Ammon's horn (tissue), 1 donor: ENCODE measurements around the gene PARN.
"Not testable (repeated sequence)": the region's sequence is repeated elsewhere in the genome, so short reads cannot be mapped to it uniquely, and the experiment has no call there.

Source experiments
- DNase-seq: peaks from one replicate; pipeline ENCODE4 v3.0.0-alpha.2; 2016; ENCODE audit warnings: low spot score

PARN gene

DNA sequence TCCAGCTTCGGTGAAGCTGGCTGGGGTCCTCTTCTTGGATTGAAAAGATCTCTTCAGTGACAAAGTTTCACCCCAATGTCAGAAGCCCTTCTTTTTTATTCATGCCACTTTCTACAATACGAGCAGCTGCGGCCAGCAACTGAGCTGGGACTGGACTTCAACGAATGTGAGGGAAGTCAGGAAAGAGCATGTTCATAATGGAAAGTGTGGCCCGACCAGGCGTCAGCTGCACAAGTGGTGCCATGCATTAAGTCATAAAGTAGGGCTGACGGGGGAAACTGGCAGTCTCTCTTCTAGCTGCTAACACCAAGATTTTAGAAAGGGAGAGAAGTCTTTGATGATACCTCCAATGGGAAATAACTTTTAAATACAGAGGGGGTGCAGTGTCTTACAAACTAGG, 192.6 kb downstream of the PARN start:
- DNase-seq: no peak

DNA sequence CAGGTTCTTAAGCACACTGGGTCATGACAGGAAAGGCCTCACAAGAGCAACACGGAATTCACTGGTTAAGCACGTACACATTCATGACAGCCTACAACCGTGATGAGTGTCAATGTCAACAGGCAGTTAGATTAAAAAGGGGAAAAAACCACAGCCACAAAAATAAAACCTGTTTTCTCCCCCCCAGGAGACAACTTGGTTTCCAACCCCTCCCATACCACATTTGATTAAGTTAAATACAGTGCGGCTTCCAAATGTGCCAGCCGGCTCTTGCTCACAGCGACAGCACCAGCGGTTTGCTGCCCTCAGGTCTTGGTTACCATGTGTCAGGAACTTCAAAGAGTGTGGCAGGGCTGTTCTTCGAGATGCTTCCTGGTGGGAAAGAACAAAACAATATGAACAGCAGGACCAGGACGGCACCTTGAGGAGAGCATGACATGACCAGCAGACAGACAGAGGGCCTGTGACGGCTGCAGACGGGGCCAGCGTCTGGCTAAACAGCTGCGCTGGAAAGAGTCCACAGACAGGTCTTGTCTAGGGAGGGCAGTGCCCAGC, 193.6 kb downstream of the PARN start:
- DNase-seq: no peak

- DNase-seq: no peak
Measured at GRCh38 chr16:14434860-14435259, 195.2 kb downstream of the PARN start.

- not testable (repeated sequence) for DNase-seq
Measured at GRCh38 chr16:14428971-14429637, 201.0 kb downstream of the PARN start.

GRCh38 chr16:14428043-14428442, 202.0 kb downstream of the PARN start:
- DNase-seq: no peak

DNA sequence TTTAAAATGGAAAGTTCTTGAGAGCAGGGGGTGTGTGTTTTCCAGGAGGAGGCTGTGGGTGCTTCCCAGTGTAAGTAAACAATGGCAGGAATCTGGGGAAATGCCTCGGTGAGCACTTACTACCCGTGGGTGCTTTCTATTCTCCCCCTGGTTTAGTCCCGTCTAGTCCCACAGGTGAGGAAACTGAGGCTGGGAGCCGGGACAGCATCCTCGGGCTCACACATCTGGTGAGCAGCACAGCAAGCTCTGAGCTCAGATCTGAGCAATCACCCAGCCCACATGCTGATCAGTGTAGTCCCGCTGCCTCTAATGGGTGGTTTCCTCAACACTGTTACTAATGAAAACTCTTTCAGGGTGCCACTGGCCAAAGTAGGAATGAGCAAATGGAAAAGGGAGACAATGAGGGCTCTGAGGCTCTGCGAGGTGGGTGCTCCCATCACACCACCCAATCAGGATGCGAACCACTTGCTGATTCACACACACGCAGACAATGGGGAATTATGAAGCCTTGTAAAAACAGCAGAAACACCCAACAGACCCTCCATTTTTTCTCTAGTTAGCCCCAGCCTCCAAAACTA, 202.6 kb downstream of the PARN start:
- DNase-seq: peak; percentile 81

DNA sequence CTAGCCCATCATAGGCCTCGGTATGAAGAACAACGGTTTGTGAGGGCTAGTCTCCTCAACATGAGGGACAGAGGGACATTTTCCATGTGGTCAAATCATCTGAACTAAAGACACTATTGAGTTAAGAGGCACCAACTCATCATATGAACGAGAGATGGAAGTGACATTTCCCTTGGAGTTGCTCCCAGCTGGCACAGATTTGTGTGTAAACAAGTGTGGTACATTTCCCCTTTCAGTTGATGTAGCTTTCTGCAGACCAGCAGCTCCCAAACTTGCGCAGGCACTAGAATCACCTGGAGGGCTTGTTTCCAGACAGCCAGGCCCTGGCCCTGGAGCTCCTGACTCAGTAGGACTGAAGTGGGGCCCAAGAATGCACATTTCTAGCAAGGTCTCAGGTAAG, 205.5 kb downstream of the PARN start:
- no peak for DNase-seq

DNA sequence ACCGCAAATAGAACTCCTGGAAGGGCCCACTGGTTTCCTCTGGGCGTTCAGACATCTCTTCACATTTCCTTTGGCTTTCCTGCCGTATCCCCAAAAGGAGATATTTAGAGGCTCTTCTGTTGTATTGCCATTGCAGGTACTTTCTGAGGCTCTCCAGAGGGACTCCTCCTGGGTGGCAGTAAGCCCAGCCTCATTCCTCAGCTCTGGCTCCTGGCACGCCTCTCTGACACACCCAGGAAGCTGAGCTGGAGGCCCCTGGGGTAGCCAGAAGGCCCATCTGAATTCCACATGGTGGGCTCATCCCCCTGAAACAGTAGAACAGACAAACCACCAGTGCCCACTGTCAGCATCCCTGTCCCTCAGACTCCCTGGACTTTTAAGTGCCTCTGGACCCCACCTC, 206.7 kb downstream of the PARN start:
- no peak for DNase-seq

DNA sequence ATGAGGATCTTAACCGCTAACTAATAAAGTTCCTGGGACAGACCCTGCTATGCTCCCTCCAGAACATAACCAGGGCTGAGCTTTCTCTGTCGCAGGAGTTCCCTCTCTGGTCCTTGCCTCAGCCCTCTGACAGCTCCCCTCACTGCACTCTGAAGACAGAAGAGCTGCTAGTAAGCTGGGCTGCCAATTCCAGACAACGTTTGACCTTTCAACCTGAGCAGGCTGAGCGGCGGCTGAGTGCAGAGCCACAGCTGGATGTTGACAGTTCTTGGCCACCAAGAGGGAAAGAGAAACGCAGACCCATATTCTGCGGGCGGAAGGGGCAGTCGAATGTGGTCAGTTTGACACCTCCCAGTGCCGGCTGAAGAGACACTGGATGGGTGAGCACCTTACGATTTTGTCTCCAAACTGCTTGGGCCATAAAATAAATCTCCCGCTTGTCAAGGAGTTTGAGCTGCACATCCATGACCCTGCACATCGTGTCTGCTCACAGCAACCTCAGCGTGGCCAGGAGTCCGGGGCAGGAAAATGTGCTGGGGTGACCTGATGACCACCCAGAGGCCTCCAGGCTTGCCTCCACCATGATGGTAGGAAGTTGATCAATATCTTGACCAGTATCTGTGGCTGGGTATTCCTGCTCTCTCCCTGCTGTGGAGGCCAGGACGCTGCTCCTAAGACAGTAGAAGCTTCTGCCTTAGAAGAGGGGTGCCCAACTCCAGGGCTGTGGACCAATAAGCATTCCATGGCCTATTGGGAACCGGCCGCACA, 209.2 kb downstream of the PARN start:
- DNase-seq: no peak

GRCh38 chr16:14420243-14420642, 209.8 kb downstream of the PARN start:
- DNase-seq: not testable (repeated sequence)

GRCh38 chr16:14419817-14420216, 210.2 kb downstream of the PARN start:
- DNase-seq: no peak

- DNase-seq: no peak
Measured at GRCh38 chr16:14418795-14419225, 211.2 kb downstream of the PARN start.

- DNase-seq: no peak
Measured at GRCh38 chr16:14416184-14416583, 213.9 kb downstream of the PARN start.

DNA sequence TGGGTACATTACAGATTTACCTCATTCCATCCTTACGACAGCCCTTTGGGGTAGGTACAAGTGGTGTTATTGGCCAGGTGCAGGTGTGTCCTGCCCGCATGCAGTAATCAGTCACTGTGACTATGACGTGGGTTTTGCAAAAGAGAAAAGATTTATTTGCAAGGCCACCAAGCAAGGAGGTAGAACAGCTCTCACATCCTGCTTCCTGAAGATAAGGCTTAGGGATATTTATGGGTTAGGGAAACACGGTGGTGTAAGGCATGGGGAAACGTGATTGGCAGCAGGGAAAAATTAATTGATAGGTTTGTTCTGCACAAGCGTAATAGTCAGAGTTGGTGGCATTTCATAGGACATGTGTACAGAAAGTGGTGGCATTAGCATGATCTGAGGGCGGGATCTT, 214.8 kb downstream of the PARN start:
- DNase-seq: no peak

DNA sequence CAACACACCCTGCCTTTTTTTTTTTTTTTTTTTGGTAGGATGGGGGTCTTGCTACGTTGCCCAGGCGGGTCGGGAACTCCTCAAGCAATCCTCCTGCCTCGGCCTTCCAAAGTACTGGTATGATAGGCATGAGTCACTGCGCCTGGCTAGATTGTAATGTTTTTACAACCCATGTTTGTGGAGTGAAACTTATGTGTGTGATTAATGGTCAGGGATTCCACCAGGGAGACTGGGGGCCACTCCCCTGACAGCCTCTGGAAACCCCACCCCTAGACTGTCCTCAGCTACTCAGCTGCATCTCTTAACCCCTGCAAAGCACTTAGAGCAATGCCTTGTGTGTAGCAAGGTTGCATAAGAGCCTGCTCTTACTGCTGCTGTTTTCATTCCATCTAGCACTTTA, 220.5 kb downstream of the PARN start:
- no peak for DNase-seq

- DNase-seq: no peak
Measured at GRCh38 chr16:14407786-14408399, 222.2 kb downstream of the PARN start.

DNA sequence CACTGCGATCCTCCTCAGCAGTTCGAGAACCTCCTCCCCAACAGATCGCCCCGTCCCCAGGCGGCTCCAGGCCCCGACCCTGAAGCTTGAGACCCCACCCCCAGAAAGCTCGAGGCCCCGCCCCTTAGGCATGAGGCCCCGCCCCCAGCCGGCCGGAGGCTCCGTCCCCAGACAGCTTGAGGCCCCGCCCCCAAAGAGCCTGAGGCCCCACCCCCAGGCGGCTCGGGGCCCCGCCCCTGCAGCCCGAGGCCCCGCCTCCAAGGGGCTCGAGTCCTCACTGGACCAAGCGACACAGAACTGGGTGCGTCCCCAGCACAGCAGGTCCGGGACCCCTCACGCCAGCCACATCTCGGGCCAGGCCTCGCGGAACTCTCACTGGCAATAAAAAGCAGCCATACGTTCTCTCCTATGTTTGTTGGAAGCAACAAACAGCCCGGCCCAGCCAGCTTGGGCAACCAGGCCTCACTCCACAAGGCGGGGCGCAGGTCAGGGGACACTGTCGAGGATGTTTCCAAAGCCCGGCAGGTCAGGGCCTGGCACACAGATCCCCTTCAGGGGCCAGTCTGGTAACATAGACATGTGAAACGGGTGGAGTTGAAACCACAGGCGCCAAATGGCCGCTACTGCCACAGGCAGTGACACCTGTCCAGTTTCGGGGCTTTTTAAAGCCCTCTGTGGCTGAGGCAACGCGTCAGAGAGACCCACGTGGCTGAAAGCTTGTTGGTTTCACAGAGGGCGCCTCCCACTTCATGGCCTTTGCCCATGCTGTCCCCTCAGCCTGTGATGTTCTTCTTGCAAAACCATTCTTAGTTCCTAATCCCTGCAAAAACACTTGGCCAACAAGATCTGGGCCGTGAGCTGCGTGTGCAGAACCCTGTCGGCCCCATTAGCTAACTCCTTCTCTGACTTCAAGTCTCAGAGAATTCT, 224.2 kb downstream of the PARN start:
- no peak for DNase-seq

GRCh38 chr16:14403001-14403389, 227.1 kb downstream of the PARN start:
- not testable (repeated sequence) for DNase-seq

GRCh38 chr16:14402114-14403000, 227.7 kb downstream of the PARN start:
- not testable (repeated sequence) for DNase-seq

DNA sequence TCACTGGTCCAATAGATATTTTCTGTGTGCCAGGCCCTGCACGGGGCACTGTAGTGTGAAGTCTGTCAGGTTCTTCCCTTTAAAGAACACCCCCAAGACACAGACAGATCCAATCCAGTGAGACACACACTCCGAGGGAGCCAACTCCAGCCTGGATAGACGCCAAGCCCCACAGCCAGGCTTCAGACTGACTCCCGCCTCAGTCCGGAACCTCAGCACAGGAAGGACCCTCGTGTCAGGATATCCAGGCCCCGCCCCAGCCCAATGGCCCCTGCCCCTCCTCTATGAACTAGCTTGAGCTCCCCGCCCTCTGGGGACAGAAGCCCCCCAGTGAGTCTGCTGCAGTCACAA, 228.4 kb downstream of the PARN start:
- DNase-seq: not testable (repeated sequence)
